GM21381 (cell line): ENCODE results near the gene DAB2.
"Not testable (repeated sequence)": the region's sequence is repeated elsewhere in the genome, so short reads cannot be mapped to it uniquely, and the experiment has no call there.

Experiments used
- ATAC-seq: cut with Tn5 transposase; IDR thresholded peaks from one replicate; pipeline ENCODE4 v1.9.1; 2021; ENCODE audit warnings: mild to moderate bottlenecking, moderate library complexity; ENCODE audit not compliant: unreplicated experiment

The DAB2 gene

DNA sequence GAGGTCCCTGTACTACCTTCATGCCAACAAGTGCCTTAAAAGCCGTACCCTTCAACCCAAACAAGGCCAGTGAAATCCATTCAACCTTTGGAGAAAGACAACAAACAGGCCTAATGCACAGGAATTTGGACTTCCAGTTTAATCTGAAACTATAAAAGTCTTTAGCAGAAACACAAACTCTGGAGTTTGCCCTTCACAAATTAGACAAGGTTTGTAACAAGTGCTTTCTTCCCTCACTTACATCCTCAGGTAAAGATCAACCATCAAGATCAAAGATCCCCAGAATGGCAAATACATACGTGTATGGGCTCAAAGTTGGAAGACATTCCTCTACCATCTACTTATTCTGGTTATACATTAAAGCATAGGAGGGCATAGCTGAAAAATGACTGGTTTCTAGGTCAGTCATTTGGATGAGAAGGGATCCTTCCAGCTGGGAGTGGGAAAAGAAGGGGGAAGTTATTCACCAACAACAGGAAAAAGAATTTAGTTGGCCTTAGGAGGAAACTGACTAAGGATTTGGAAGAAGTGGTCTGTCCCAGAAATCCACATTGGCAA lies 2.0 kb downstream of the DAB2 start:
- no peak for ATAC-seq

DNA sequence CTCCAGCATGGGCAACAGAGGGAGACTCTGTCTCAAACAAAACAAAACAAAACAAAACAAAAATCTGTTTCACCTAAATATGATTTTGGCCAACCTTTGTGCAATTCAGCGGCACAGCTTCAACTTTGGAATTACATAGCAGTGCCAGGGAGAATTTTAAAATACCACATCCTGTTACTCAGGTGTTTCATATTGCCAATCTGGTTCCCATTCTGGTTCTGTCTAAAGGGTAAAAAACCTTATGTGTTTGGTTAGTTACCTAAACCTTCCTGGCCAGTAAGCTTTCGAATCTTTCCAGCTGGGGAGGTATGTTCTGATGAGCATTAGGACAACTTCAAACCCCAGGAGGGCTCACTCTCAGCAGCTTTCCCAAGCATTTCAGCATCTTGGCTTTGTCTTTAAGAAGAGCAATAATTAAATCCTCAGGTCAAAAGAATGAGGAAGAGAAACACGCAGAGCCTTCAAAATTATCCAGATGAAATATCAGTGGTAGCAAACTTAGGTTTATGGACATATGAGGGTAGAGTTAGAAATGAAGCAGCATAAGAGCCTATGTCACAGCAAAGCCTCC lies 2.7 kb downstream of the DAB2 start:
- no peak for ATAC-seq

DNA sequence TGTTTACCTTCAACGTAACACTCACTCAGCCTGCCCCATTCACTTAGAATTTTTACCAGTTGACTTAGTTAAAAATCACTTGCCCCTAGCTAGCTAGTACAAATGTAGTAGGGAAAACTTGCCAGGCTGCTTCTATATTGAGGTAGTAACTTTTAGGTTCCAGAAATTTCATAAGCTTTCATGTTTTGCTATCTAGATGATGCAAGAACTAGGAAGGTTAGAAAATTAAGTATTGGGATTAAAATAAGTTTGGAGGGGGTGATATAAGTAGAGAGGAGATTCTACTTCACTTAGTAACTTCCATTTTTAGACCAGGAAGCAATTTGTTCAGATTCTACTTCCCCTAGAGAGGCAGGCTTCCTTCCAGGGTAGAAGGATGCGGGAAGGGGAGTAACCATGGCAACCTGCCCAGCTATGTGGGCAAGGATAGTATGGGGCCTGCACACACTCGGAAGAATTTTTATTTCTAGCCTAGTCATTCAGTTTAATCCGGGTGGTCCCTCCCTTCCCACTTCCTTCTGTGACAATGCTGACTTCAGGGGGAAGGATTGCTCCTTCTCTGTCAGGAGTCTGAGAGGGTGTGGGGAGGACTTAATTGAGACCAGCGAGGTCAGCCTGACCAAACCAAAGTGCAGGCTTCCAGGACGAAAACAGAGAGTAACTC lies 4.2 kb downstream of the DAB2 start:
- no peak for ATAC-seq

DNA sequence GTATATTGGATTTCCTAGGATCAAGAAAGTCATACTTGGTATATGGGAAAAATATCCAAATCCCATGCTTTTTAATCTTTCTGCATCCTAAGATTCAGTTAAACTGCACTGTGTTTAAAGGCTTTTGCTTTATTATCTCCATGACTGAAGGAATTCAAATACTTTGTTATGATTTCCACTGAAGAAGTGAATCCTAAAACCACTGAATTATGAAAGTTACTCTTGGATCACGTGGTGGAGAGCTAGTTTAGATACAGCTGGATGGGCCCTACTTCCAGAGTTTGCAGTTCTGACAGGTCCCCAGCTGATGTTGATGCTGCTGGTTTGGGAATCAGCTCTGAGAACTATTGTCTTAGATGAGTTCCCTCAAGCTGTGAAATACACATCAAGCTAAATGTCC lies 5.0 kb downstream of the DAB2 start:
- ATAC-seq = no peak

DNA sequence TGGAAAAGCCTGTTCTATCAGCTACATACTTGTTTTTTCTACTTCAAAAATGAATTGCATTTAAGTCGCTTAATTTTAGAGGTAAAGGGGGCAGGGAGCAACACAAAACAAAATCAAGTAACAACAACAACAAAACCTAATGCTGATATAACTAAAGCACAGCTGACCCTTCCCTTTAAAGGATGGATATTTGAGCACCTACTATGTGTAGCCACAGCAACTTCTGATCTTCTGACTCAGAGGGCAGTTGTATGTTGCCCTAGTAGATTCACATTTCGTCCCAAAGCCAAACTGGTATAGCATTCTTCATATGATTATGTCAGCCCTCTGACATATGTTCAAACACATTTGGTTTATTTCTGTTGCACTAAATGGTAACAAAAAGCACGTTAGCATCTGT lies 6.8 kb downstream of the DAB2 start:
- no peak for ATAC-seq

DNA sequence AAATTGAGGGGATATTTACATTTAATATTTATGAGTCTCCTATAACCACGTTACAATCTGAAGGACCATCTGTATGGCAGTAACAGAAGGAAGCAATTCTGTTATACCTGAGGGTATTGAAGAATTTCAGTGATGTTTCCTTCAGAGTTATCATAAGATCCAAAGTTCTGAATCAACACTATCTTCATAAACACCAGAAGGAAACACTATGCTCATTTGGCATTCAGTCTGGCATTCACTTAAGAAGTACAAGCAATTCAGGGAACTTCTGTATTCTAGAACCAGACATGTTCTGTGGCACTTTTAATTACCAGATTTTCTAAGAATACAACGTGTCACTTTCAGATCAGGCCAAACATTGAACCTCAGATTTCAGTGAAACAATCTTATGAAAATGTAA lies 9.6 kb downstream of the DAB2 start:
- no peak for ATAC-seq

DNA sequence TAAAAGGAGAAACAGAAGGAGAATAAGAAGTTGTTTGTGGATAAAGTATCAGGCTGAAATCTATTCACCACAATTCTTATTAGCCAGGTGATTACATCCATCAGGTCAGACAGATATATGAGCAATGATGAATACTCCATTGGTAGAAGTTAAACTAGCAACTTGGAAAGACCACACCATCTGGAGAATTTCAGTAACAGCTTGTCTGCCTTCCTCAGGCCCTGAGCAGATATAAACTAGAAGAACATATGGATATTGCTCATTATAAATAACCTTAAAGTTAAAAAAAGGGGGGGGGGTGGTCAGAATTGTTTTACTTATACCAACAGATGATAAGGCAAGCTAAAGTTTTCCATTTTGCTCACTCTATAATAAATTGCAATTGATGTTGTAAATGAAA lies 10.4 kb downstream of the DAB2 start:
- ATAC-seq = no peak

DNA sequence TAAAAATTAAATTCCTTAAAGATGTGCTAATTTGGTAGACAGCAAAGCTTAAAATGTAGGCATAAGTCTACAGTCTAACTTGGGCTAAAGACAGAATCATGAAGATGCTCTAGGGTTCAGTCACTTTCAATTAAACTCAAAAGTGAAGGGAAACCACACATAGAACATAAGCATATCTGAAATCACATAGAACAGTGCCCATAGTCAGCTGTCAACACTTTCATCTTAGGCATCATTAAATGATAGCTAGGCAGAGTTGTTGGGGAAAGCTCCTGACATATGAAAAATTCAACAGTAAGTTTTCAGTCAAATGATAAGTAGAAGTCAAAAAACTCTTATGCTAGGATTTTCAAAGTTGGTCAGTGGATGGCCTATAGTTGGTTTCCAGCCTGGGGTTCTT lies 11.0 kb downstream of the DAB2 start:
- ATAC-seq = no peak

DNA sequence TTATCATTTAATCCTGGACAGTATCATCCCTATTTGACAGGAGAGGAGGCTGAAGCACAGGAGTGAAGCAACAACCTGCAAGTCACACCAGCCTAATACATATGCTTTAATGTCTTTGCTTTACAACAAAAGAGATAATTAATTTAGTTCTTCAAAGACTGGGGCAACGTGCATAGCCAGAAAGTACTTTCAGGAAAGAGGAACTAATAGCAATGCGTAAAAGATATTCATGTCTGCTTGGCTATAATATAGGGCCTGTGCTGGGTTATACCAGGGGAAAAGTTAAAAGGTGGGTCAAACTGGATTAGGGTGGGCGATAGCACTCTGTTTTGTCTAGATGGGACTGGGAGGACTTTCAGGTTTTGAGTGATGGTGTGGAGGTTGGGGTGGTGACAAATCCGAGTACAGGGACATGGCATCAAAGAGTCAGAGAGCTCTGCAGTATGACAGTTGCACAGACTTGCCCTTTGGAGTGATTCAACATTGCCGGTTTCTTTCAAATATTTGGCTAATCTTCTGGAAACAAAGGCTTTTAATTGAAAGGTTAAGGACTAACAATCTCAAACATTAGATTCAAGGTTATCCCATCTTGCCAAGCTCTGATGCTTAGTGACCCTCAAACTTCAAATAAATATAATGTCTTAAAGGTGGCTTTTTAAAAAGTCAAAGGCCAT lies 11.9 kb downstream of the DAB2 start:
- ATAC-seq = no peak

DNA sequence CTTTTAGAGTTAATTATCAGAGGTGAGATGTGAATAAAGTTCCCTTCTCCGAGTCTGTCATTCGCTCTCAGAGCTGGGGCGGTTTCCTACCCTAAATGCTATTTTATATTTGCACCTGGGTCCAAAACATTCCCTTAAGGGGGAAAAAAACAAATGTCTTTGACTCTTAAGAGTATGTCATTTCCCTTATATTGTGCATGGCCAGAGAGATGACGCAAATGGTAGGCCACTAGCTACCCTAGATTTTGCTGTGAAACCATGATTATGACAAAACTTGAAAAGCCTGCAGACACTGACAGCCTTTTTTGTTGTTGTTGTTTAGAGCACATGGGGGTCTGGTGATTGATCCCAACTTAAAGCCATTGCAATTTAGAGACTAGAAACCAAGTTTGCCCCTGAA lies 12.8 kb downstream of the DAB2 start:
- ATAC-seq = no peak

DNA sequence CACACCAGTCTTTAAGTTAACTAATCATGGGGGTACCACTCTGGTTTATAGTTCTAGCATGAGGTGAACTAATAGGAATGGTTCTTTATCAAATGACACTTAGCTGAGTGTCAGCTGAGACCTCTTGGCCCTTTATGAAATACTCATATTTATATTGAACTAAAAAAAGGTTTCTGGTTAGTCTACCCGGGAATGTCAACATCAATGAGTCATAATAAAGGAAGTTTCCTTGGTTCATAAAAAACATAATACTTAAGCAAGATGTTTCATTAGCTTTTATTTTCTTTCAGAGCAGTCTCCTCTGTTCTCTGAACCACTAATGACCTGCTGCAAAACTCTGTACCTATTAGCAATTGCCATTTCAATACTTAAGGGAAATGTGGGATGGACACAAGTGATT lies 13.7 kb downstream of the DAB2 start:
- ATAC-seq = no peak

DNA sequence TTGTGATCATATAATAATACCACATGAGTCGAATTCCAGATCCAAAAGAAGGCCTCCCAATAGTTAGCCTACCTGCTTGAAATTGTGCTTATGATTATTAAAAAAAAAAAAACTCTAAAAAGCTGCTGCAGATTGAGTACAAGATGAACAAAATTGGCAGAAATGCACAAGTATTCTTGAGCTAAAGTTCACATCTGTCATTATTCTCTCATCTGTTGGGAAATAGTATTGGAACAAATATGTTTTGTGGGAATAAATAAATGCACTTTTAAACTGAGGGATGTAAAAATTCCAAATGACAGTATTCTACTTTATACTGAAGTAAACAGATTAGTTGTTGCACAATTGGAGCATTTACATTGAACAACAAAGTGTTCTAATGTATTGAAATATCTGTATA lies 15.7 kb downstream of the DAB2 start:
- ATAC-seq = no peak

DNA sequence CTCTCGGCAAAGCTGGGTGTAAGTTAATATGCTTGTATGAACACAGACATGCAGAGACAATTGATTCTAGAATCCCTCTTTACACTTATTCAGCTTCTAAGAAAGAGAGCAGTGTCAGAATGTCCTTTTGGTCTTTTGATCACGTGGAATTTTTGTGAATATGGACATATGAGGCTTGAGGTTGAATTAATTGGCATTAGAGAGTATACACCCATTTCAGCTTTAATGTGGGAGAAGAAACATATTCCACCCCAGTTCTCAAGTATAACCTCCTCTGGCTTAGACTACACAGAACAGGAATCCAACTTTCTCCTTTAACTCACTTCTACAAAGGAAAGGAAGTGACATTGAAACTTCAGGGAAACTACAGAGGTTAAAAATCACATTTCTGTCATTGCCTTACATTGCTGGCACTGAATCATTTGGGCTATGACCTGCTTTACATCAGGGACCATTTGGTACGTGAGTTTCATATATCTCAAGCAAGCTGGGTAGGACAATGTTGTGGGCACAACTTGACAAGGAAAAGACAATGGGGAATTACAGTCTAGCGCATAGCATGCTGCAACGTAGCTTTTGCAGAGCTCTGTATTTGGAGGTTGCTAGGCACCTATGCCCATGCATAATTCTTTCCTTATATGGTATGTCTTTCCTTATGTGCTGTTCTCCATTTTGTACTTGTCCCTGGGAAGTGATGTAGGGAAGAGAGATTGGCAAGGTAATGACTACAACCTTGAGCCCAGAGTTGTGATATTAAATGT lies 19.5 kb downstream of the DAB2 start:
- ATAC-seq = no peak

DNA sequence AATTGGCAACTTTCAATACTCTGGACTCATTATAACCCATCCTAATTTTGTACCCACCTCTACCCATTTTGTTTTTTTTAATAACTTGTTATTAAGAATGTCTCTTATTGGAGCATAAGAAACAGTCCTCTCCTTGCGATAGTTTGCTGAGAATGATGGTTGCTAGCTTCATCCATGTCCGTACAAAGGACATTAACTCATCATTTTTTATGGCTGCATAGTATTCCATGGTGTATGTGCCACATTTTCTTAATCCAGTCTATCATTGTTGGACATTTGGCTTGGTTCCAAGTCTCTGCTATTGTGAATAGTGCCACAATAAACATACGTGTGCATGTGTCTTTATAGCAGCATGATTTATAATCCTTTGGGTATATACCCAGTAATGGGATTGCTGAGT lies 21.0 kb downstream of the DAB2 start:
- not testable (repeated sequence) for ATAC-seq

DNA sequence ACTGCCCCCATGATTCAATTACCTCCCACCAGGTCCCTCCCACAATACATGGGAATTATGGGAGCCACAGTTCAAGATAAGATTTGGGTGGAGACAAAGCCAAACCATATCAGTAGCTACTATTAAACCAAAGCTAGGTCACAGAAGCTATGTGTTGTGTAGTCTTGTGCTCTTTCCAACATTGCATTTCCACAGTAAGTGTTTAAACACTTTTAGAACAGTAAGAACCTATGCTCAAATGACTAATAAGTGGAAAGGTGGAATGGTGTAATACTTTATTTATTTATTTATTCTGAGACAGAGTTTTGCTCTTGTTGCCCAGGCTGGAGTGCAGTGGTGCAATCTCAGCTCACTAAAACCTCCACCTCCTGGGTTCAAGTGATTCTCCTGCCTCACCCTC lies 22.6 kb downstream of the DAB2 start:
- ATAC-seq = not testable (repeated sequence)

DNA sequence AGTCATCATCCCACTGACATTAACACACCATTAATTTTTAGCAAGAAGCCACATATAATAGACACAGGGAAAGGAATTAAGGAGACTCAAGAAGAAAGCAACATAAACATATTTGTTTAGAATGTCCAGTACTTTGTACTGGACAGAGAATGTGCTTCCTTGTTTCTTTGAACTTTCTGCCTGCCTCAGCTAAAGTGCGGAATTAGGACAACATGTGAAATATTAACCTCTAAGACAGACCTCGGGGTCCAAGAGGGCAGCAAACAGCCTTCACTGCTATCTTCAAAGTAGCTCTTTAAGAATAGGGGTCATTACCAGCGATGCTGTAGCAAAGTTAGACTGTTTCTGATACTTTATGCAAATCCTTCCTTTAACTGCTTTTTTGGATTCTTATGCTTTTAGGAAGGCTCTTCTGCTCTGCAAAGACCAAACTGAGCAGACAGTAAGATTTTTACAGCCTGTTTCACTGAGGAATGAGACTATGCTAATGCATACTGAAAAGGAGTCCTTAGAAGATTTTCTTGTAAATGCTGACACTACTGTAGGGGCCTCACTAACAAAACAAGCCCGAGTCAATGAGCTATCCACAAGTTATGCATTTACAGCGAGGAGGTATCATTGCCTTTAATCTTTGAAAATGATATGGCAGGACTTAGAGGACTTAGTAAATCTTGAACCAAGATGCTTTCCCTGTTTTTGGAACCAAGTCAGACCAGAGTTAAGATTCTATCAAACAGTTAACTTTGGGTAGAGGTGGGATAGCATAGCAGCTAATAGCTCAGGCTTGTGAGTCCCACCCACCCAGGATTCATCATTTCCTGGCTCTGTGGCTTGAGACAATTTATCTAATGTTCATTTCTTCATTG lies 23.8 kb downstream of the DAB2 start:
- no peak for ATAC-seq

DNA sequence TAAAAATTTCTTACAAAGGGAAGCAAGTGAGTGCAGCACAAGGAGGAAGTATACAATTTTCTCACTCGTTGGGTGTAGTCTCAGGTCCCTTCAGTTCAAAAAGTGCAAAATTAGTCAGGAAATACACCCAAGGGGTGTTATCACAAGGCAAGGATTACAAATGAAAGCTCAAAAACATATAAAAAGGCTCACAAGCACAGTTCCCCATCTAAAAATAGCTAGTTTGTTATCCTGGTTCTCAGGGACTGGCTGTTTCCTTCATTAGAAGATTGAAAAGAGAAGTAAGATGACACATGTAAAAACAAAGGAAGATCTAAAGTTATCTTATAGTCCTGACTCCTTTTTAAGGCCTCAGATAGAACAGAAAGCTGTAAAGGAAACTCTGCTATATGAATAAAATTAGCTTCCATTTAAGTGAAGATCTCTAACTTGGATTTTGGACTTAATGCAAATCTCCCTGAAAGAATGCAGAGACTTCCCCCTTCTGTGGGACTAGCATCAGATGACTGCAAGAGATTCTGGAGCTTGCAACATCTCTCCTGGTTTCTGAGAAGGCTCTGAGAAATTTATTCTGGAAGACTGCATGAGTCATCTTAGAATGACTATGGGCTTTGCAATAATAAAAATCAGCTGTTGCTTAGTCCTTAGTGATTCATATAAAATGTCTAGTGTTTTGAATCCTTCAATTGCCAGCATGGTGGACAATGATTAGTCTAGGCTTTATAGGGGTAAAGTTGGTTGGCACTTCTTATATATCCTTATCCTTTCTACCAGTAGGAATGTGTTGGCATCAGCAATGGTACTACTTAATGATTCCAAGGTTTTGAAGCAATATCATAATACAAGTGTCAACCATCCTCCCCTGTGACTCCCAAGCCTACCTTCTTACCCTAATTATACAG lies 25.4 kb downstream of the DAB2 start:
- no peak for ATAC-seq

DNA sequence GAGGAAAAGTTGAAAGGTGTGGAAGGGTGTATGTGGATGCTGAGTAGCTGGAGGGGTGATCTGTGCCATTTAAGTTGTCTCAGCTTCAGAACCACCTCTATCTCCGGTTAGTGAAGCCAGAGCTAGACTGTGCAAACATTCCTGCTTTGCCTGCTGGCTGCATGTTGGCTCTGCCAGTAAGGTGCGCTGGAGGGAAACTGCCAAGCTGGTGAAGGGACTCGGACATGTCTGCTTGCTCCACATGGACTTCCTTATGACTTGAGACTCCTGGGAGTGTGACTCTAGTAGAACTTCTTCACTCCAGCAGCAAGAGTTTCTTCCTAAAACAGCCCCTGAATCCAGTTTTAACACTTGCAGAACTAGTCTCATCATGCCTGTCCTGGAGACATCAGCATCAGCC lies 27.9 kb downstream of the DAB2 start:
- ATAC-seq = no peak

DNA sequence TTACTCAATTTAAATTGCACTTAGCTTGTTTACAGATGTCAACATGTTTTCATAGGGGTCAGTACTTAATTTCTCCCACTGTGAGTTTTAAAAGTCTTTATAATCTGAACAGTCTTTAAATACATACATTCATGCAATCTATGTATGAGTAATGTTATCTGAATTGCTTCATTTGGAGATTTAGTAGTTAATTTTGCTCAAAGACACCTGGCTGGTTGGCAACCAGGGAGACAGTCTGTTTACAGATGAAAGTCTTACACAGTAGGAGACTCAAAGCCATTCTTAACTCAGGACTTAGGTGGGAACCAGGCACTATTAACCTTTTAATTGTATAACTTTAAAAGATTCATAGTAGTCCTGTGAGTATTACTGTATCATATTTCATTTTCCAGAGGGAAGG lies 29.3 kb downstream of the DAB2 start:
- no peak for ATAC-seq

DNA sequence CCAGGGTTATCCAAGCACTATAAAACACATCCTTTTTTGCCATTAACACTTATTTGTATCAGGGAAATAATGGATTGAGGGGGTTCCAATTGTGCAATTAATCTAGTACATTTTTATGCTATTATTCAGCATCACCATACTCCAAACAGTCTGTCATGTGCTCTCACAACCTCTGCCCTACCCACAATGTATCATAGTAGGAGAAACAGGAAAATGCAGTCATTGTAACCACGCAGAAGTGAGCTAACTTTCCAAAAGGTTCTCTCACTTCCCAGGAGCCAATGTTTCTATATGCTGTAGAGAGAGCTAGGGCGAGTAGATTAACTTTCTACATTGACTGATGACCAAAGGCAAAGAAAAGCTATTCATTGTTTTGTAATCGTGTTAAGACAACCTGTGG lies 29.8 kb downstream of the DAB2 start:
- no peak for ATAC-seq
